Vagina (tissue), 2 donors: ENCODE results near the gene TMEM273. TPM values are rescaled to one million over a fixed set of nuclear protein-coding genes. Genes with fewer than 3 reads are reported as not detected.

Experiments used
- DNase-seq, 2 donors: peaks; one replicate each; pipeline ENCODE4 v3.0.0-alpha.2; 2017; ENCODE audit errors: extremely low spot score in 2 of 2
- H3K27ac ChIP-seq: fragments of 200-600 bp; sonication (generic); one replicate; pipeline ENCODE4 v1.5.1; 2019
- H3K27me3 ChIP-seq: fragments of 200-600 bp; sonication (generic); one replicate; pipeline ENCODE4 v1.5.1; 2019
- H3K36me3 ChIP-seq, 2 donors: fragments of 200-600 bp; sonication (generic); one replicate each; pipeline ENCODE4 v1.5.1; 2017 to 2019
- H3K4me1 ChIP-seq: fragments of 200-600 bp; sonication (generic); one replicate; pipeline ENCODE4 v1.5.1; 2019
- H3K4me3 ChIP-seq, 2 donors: fragments of 200-600 bp; sonication (generic); 1 replicate in 1 of 2; 2 replicates in 1 of 2; pipeline ENCODE4 v1.5.1; 2016 to 2019
- H3K9me3 ChIP-seq: fragments of 200-600 bp; sonication (generic); one replicate; pipeline ENCODE4 v1.5.1; 2019
- POLR2A ChIP-seq, 2 donors: fragments of 450-650 bp; IDR thresholded peaks; one replicate each; pipeline ENCODE4 v1.6.1; 2017; ENCODE audit warnings: antibody characterized with exemption in 2 of 2, mild to moderate bottlenecking in 2 of 2, moderate library complexity in 2 of 2
- POLR2AphosphoS5 ChIP-seq, 2 donors: sonication (generic); formaldehyde crosslinking; IDR thresholded peaks; one replicate each; pipeline ENCODE4 v1.9.0; 2017; ENCODE audit warnings: antibody characterized with exemption in 2 of 2, mild to moderate bottlenecking in 2 of 2, low read depth in 1 of 2; ENCODE audit not compliant: insufficient read depth in 1 of 2
- intact Hi-C: fragments of 100-400 bp; cut with DNase I; formaldehyde crosslinking; loops from one replicate; pipeline ENCODE4 v1.15.1; 2023
- total RNA-seq: library from RNA; depleted of rRNA; stranded (reverse); fragments of >200 nt; gene quantifications from one replicate; pipeline ENCODE4 v1.2.3, GENCODE V29; 2016
- TF ChIP-seq, protein P1 (sequence below), 3 experiments: fragments of 450-650 bp in 2 of 3; fragments of 200-600 bp in 1 of 3; sonication (generic) in 1 of 3; IDR thresholded peaks; one replicate each; pipeline ENCODE4 v1.5.1; 2017 to 2019; ENCODE audit warnings: antibody characterized with exemption in 3 of 3, mild to moderate bottlenecking in 2 of 3, moderate library complexity in 2 of 3

Gene TMEM273
- total RNA-seq, 1 donor from 2014 or later = 17.9 TPM

DNA sequence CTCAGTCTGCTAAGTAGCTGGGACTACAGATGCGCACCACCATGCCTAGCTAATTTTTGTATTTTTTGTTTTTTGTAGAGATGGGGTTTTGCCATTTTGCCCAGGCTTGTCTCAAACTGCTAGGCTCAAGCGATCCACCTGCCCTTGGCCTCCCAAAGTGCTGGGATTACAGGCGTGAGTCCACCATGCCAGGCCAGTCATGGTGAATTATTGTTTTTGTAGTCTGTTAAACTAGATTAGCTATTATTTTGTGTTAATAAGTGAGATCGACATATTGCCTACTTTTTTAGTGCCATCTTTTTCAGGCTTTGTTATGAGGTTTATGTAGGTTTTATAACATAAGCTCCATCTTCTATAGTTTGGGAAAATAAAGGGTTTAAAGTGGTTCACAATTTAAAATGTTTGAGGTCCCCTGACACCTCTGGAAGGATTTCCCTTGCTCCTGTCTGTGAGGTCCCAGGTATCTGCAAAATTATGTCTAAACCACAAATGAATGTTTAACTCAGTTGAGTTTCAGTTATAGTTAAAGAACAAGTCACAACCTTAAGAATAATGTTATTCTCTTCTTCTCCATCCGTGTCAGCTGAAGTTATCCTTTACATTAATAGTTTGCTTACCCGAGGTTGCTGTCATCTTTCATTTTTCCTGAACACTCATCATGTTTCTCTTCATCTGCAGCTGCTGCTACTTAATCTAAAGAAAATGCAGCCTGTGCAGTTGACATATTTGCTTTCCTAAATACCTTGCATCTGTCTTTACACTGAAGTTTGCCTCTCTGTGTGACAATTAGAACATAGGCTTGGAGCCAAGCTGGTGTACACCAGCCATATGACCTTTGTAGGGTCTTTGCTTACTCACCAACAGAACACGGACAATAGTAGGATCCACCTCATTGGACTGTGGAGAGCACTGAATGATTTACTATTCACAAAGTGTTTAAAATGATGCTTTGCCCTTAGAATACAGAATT is 63.9 kb downstream of the TMEM273 start:
- TF ChIP-seq POLR2AphosphoS5 (IDR thresholded peaks at IDR 0.05; ENCODE audit: insufficient read depth in 1 of 2, low read depth in 1 of 2) = no peak
- no peak for TF ChIP-seq POLR2A (IDR thresholded peaks at IDR 0.05)
- TF ChIP-seq, protein P1, sequence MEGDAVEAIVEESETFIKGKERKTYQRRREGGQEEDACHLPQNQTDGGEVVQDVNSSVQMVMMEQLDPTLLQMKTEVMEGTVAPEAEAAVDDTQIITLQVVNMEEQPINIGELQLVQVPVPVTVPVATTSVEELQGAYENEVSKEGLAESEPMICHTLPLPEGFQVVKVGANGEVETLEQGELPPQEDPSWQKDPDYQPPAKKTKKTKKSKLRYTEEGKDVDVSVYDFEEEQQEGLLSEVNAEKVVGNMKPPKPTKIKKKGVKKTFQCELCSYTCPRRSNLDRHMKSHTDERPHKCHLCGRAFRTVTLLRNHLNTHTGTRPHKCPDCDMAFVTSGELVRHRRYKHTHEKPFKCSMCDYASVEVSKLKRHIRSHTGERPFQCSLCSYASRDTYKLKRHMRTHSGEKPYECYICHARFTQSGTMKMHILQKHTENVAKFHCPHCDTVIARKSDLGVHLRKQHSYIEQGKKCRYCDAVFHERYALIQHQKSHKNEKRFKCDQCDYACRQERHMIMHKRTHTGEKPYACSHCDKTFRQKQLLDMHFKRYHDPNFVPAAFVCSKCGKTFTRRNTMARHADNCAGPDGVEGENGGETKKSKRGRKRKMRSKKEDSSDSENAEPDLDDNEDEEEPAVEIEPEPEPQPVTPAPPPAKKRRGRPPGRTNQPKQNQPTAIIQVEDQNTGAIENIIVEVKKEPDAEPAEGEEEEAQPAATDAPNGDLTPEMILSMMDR (IDR thresholded peaks at IDR 0.05) = no peak
- intact Hi-C loops = no loop called here
- Histone ChIP-seq H3K27ac (no peak overlapping the region), H3K4me3 (no peak overlapping the region), H3K27me3 (no peaks in the 10 kb centered on the region), H3K9me3 (no peaks in the 10 kb centered on the region), H3K4me1 (no peaks in the 10 kb centered on the region), H3K36me3 (no peaks in the 10 kb centered on the region)
- DNase-seq = peak; percentile 18 to 28

DNA sequence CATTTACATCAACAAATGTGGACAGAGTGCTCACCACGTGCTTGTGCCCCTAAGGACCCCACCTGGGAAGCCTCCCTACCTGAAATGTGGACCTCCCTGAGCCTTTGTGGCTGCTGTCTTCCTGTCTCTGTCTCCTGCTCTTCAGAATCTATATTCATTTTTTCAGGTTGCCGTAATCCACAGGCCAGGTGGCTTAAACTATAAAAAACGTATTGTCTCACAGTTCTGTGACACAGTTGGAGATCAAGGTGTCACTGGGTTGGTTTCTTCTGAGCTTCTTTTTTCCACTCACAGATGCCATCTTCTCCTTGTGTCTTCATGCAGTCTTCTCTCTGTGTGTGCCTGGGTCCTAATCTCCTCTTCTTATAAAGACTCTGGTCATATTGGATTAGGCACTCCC is 67.3 kb downstream of the TMEM273 start:
- Histone ChIP-seq H3K36me3 (no peaks in the 10 kb centered on the region), H3K4me1 (no peaks in the 10 kb centered on the region), H3K27me3 (no peaks in the 10 kb centered on the region), H3K27ac (no peak overlapping the region), H3K4me3 (no peak overlapping the region), H3K9me3 (no peaks in the 10 kb centered on the region)
- no peak for TF ChIP-seq POLR2A (IDR thresholded peaks at IDR 0.05)
- intact Hi-C loops = no loop called here
- no peak for DNase-seq

DNA sequence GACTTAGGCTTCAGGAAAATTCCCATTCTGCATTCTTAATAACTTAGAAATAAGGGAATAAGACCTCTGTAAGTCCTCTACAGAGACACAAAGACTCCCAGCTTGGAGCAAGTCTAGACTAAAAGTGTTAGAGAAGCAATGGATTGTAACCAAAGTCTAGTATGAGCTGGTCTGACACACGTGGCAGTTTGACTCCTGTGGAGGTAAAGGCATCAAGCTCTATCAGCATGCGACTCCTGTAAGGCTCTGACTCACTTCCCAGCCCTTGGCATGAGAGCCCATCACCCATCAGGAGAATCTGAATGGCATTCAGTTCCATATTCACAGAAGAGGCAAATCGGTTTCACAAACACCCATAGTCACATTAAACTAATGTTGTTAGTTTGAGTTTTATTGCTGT is 68.4 kb downstream of the TMEM273 start:
- Histone ChIP-seq H3K9me3 (no peaks in the 10 kb centered on the region), H3K36me3 (no peaks in the 10 kb centered on the region), H3K4me1 (peaks cover 4% of the 10 kb centered on the region), H3K4me3 (no peak overlapping the region), H3K27ac (no peak overlapping the region), H3K27me3 (no peaks in the 10 kb centered on the region)
- DNase-seq = no peak
- no peak for TF ChIP-seq POLR2A (IDR thresholded peaks at IDR 0.05)
- TF ChIP-seq POLR2AphosphoS5 (IDR thresholded peaks at IDR 0.05; ENCODE audit: insufficient read depth in 1 of 2, low read depth in 1 of 2) = no peak
- TF ChIP-seq, protein P1 (IDR thresholded peaks at IDR 0.05) = no peak
- intact Hi-C loops = no loop called here

DNA sequence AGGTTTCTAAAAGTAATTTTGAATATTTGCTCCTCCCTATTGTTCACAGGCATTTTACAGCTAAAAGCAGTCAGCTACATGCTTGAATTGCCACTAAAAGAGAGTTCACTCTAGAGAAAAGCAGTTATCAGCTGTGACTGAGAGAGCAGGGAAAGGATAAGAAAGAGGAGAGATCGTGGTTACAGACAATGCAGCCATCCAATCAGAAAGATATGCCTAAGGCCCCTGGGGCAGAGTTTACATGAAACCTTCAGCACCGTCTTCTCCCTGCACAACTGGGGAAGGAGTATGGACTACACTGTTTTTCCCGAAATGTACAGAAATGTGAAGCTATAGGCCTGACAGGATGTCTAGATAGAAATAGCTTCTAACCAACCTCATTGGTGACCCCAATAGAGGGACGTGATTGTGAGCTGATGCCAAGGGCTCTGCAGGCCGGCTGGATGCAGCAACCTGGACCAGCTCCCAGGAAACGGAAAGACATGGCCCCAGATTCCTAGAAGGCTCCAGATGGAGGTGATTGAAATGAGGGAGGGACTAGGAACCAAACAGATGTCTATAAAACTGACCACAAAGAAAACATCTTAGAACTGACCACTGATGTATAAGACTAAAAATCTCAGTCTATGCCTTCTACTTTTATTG is 69.6 kb downstream of the TMEM273 start:
- no peak overlapping the region for H3K4me3 ChIP-seq
- no peaks in the 10 kb centered on the region for H3K9me3 ChIP-seq
- no peak overlapping the region for H3K27ac ChIP-seq
- peaks cover 16% of the 10 kb centered on the region for H3K4me1 ChIP-seq
- peak; percentile 14 to 25 for DNase-seq
- intact Hi-C loops = no loop called here
- TF ChIP-seq POLR2AphosphoS5 (IDR thresholded peaks at IDR 0.05; ENCODE audit: insufficient read depth in 1 of 2, low read depth in 1 of 2) (no peak), POLR2A (IDR thresholded peaks at IDR 0.05) (no peak)
- TF ChIP-seq, protein P1 (IDR thresholded peaks at IDR 0.05) = no peak
- no peaks in the 10 kb centered on the region for H3K36me3 ChIP-seq
- H3K27me3 ChIP-seq = no peaks in the 10 kb centered on the region

DNA sequence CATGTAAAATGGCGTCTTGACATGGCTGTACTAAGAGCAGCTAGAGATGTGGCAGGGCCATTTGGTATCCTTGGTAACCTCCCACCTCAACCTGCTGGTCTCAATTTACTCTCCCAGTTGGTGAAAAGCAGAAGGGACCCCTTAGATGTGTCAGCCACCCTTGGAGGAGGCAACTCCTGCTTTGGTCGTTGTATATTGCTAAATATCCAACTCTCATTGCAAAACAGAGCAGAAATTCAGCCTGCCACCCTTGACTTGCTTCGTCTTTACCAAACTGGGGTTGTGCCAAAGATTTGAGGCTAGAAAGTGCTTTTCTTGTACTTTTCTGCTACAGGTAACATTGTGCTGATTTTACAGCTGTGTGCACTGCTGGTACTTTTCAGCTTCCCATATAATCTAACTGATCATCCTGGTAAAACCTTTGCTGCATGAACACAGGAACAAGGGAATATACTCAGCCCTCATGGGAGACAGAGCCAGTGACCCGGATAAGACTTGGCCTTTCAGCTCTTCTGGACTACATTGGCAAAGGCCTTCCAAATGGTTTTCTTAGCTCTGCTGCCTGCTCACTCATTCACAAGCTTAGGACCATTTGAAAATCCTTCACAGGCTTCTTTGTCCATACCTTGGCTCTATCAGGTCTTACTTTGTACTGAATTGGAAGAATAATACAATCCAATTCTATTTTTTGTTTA is 70.7 kb downstream of the TMEM273 start:
- H3K27me3 ChIP-seq = no peaks in the 10 kb centered on the region
- no peak for TF ChIP-seq POLR2A (IDR thresholded peaks at IDR 0.05)
- TF ChIP-seq, protein P1 (IDR thresholded peaks at IDR 0.05) = no peak
- no peak for TF ChIP-seq POLR2AphosphoS5 (IDR thresholded peaks at IDR 0.05; ENCODE audit: insufficient read depth in 1 of 2, low read depth in 1 of 2)
- intact Hi-C loops = no loop called here
- no peak overlapping the region for H3K4me3 ChIP-seq
- no peak overlapping the region for H3K27ac ChIP-seq
- DNase-seq = peak; percentile 58 to 71
- peaks cover 26% of the 10 kb centered on the region for H3K4me1 ChIP-seq
- H3K36me3 ChIP-seq = no peaks in the 10 kb centered on the region
- H3K9me3 ChIP-seq = no peaks in the 10 kb centered on the region
